ENCODE results near the gene SLX4IP. TPM values are rescaled to one million over a fixed set of nuclear protein-coding genes. Genes with fewer than 3 reads are reported as not detected.

The SLX4IP gene
- total RNA-seq, 6 experiments from 2014 or later: 4.1 to 4.8 (median 4.5) TPM

GRCh38 chr20:10652185-10652584 is 217.1 kb downstream of the SLX4IP start:
- peaks cover 57% of the 10 kb centered on the region for H3K4me1 Mint-ChIP-seq (ENCODE audit: low read depth)
- TF ChIP-seq CTCF (IDR thresholded peaks at IDR 0.05): no peak
- peaks cover 36% of the 10 kb centered on the region for H3K36me3 Mint-ChIP-seq (ENCODE audit: low read depth)

DNA sequence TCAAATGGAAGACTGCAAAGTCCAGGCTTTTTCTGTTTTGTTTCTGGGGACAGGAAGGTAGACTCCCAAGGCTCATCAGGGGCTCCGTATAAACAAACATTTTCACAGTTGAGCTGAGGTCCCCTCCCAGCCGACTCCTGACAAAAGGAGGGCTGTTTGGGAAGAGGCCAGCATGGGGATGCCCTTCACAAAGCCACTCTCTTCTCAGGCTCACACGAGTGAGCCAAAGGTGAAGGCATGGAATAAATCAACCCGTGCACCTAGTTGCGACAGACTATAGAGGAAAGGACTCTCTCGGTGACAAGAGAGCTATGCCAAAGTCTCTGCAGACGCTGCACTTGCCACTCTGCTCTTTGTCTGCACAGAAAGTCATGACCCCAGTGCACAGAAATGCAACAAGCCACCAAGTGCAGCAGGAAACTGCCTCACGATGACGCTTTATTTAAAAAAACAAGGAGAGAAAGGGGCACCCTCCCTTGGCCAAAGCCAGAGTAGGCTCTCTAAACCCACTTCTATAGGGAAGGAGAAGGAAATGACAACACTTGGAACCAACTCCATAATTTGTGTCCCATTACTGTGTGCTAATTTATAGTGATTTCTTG is 217.7 kb downstream of the SLX4IP start:
- H3K27ac Mint-ChIP-seq: no peak overlapping the region
- peaks cover 51% of the 10 kb centered on the region for H3K4me1 Mint-ChIP-seq (ENCODE audit: low read depth)
- no peaks in the 10 kb centered on the region for H3K27me3 Mint-ChIP-seq (ENCODE audit: insufficient read depth)
- no peak for TF ChIP-seq CTCF (IDR thresholded peaks at IDR 0.05)
- no peak for DNase-seq
- no peak overlapping the region for H3K4me3 Mint-ChIP-seq
- peaks cover 35% of the 10 kb centered on the region for H3K36me3 Mint-ChIP-seq (ENCODE audit: low read depth)
- H3K9me3 Mint-ChIP-seq: no peaks in the 10 kb centered on the region

More at GRCh38 chr20:10652185-10652584, 217.1 kb downstream of the SLX4IP start:
- Mint-ChIP-seq H3K4me3 (no peak overlapping the region), H3K27ac (no peak overlapping the region), H3K9me3 (no peaks in the 10 kb centered on the region), H3K27me3 (ENCODE audit: insufficient read depth) (no peaks in the 10 kb centered on the region)
- DNase-seq: no peak

GRCh38 chr20:10653599-10654249 is 218.6 kb downstream of the SLX4IP start:
- H3K27me3 Mint-ChIP-seq (ENCODE audit: insufficient read depth): no peaks in the 10 kb centered on the region
- DNase-seq: no peak
- H3K9me3 Mint-ChIP-seq: no peaks in the 10 kb centered on the region
- H3K36me3 Mint-ChIP-seq (ENCODE audit: low read depth): peaks cover 32% of the 10 kb centered on the region
- no peak for TF ChIP-seq CTCF (IDR thresholded peaks at IDR 0.05)
- H3K27ac Mint-ChIP-seq: no peak overlapping the region
- no peak overlapping the region for H3K4me3 Mint-ChIP-seq
- H3K4me1 Mint-ChIP-seq (ENCODE audit: low read depth): peaks cover 42% of the 10 kb centered on the region

DNA sequence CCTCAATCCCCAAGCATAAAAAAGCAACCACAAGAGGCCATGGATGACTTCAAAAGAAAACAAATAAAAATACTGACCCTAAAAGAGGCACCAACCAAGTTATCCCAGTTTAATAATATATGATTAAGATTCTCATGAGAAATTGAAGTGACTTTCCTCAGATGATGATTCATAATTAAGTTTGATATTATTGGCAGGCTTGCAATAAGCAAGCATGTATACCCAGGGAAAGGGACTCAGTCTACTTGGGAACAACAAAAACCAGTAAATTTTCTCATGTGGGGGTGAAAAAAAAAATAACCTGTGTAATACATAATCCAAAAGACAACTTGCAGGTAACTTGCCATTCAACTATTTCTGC is 219.1 kb downstream of the SLX4IP start:
- no peak overlapping the region for H3K4me3 Mint-ChIP-seq
- H3K27me3 Mint-ChIP-seq (ENCODE audit: insufficient read depth): no peaks in the 10 kb centered on the region
- no peak overlapping the region for H3K27ac Mint-ChIP-seq
- DNase-seq: no peak
- H3K4me1 Mint-ChIP-seq (ENCODE audit: low read depth): peaks cover 39% of the 10 kb centered on the region
- no peaks in the 10 kb centered on the region for H3K9me3 Mint-ChIP-seq
- TF ChIP-seq CTCF (IDR thresholded peaks at IDR 0.05): no peak
- peaks cover 32% of the 10 kb centered on the region for H3K36me3 Mint-ChIP-seq (ENCODE audit: low read depth)

DNA sequence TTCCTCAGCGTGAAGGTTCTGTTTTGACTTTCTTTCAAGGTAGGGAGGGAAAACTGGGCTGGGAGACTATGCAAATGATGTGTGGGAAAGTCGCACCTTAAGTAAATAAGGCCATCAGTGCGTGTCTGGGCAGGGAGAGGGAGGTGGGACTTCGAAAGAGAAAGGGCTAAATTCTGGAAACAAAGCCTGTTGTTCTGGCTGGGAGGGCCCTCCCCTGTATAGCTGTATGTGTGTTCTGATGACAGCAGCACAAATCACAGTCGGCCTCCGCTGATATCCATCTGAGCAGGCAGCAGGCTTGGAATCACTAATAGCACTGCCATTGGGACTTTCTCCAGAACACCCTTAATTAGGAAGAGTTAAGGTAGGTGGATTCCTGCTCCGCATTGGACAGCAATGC is 219.5 kb downstream of the SLX4IP start:
- Mint-ChIP-seq H3K27ac (no peak overlapping the region), H3K4me1 (ENCODE audit: low read depth) (peaks cover 38% of the 10 kb centered on the region), H3K27me3 (ENCODE audit: insufficient read depth) (no peaks in the 10 kb centered on the region), H3K36me3 (ENCODE audit: low read depth) (peaks cover 30% of the 10 kb centered on the region), H3K4me3 (no peak overlapping the region), H3K9me3 (no peaks in the 10 kb centered on the region)
- TF ChIP-seq CTCF (IDR thresholded peaks at IDR 0.05): no peak
- DNase-seq: no peak

Data from HFFc6 (cell line).